ENCODE data around the gene TMEM217. TPM values are rescaled to one million over a fixed set of nuclear protein-coding genes. Genes with fewer than 3 reads are reported as not detected.

TMEM217 gene
- total RNA-seq, 4 donors from 2014 or later, result 0.41 to 1.4 (median 1.1) TPM; not detected in 1

GRCh38 chr6:37168163-37168758 is 89.7 kb downstream of the TMEM217 start:
- Histone ChIP-seq H3K27ac (peak overlapping the region; percentile 95 to 98 (median 96)), H3K9me3 (no peaks in the 10 kb centered on the region), H3K27me3 (no peaks in the 10 kb centered on the region), H3K4me3 (no peak overlapping the region), H3K4me1 (peaks cover 13 to 30% (median 16%) of the 10 kb centered on the region in 4 donors), H3K36me3 (peaks cover 0 to 6% (median 4%) of the 10 kb centered on the region in 4 donors)
- DNase-seq, result no peak
- in situ Hi-C loops (cut with MboI; ENCODE audit: low pct_ligation_motif_present in 1 of 4, low pct_unique_long_range_greater_than_20kb in 1 of 4, low sequenced_read_pairs in 3 of 4), result no loop called here
- TF ChIP-seq POLR2A (IDR thresholded peaks at IDR 0.05) (no peak), EP300 (IDR thresholded peaks at IDR 0.05; ENCODE audit: low read depth) (no peak), POLR2AphosphoS5 (IDR thresholded peaks at IDR 0.05) (no peak), CTCF (IDR thresholded peaks at IDR 0.05) (no peak)
- 81 to 85% methylated on average over 5 of the region's 5 CpGs for WGBS, 2 donors (ENCODE audit: low coverage in 1 of 2)
- intact Hi-C loops (cut with DNase I; ENCODE audit: low total_unique reads), result no loop called here

DNA sequence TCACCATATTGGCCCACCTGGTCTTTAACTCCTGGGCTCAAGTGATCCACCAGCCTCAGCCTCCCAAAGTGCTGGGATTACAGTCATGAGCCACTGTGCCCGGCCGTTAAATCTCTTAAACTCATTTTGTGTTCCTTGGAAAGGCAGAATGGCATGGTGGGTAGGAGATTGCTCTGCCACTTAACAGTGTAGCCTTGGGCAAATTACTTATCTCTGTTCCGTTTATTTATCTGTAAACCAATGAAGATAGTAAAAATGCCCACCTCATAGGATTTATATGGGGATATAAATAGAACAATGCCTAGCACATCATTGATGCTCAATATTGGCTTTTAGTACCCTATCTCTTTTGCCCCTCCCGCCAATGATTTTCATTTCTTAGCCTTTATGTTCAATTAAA is 95.2 kb downstream of the TMEM217 start:
- intact Hi-C loops (cut with DNase I; ENCODE audit: low total_unique reads) (no loop called here), in situ Hi-C loops (cut with MboI; ENCODE audit: low pct_ligation_motif_present in 1 of 4, low pct_unique_long_range_greater_than_20kb in 1 of 4, low sequenced_read_pairs in 3 of 4) (no loop called here)
- Histone ChIP-seq H3K4me1 (peaks cover 13 to 18% (median 14%) of the 10 kb centered on the region in 4 donors), H3K27me3 (no peaks in the 10 kb centered on the region), H3K36me3 (no peaks in the 10 kb centered on the region), H3K27ac (no peak overlapping the region), H3K9me3 (no peaks in the 10 kb centered on the region), H3K4me3 (no peak overlapping the region)
- DNase-seq, result no peak
- WGBS, 2 donors (ENCODE audit: low coverage in 1 of 2), result 89 to 91% methylated on average over 2 to 4 of the region's 4 CpGs
- TF ChIP-seq CTCF (IDR thresholded peaks at IDR 0.05) (no peak), EP300 (IDR thresholded peaks at IDR 0.05; ENCODE audit: low read depth) (no peak), POLR2A (IDR thresholded peaks at IDR 0.05) (no peak), POLR2AphosphoS5 (IDR thresholded peaks at IDR 0.05) (no peak)

Small RNAs within 50 kb of the gene (small RNA-seq; reads per million reads assigned to genes)
- 0 reads per million in 4 donors for gene AL096712.1

Other genes with a start within 250 kb of the TMEM217 start
- 100 to 1,000 TPM in 1 of 4 donors, 10 to 100 TPM in 2, 1 to 10 TPM in 1; 6.8 to 102 (median 24.0) TPM for gene PIM1, start 88.0 kb downstream of the TMEM217 start, total RNA-seq
- gene TBC1D22B, start 372 bp downstream of the TMEM217 start, total RNA-seq, result 10 to 100 TPM in 3 of 4 donors, 1 to 10 TPM in 1; 9.0 to 15.7 (median 12.6) TPM
- 10 to 100 TPM in 2 of 4 donors, 1 to 10 TPM in 2; 2.2 to 12.9 (median 9.0) TPM for gene RNF8, start 95.8 kb upstream of the TMEM217 start, total RNA-seq
- gene CMTR1, start 175.1 kb upstream of the TMEM217 start, total RNA-seq, result 10 to 100 TPM; 16.5 to 40.6 (median 24.9) TPM
- gene CCDC167, start 241.7 kb upstream of the TMEM217 start, total RNA-seq, result 10 to 100 TPM in 2 of 4 donors, not detected in 2; 16.9 to 21.8 TPM